Liver (tissue), 2 donors: ENCODE measurements around the gene DNAAF5.

Experiments used
- TF ChIP-seq, protein P1 (sequence below): IDR thresholded peaks from 2 replicates; pipeline ENCODE4 v1.6.1; 2016; ENCODE audit warnings: antibody characterized with exemption
- TF ChIP-seq, protein P2 (sequence below): fragments of 150-350 bp; IDR thresholded peaks from 2 replicates; pipeline ENCODE4 v1.5.1; 2017; ENCODE audit warnings: improper control_type of control experiment, low read depth, low read length; ENCODE audit not compliant: missing input control
- donor health status: healthy.

DNA sequence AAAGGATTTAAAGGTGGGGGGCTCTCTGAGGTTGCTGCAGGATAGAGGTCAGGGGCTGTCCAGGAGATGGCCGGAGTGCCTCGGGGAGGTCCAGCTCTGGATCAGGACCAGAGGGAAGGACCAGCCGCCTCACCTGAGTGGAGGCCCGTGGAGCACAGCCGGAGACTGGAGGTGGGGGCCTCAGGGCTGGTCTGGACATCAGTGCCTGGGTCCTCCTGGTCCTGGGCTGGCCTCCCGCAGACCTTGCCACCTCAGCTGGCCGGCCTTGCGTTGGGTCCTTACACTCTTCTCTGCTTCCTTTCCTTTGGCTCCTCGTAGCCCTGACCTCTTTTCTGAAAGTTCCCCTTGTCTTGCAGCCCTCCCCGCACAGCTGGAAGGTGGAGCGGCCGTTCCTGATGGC, 107.8 kb downstream of the DNAAF5 start:
- TF ChIP-seq, protein P1, sequence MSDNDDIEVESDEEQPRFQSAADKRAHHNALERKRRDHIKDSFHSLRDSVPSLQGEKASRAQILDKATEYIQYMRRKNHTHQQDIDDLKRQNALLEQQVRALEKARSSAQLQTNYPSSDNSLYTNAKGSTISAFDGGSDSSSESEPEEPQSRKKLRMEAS, result no peak
- TF ChIP-seq, protein P2, sequence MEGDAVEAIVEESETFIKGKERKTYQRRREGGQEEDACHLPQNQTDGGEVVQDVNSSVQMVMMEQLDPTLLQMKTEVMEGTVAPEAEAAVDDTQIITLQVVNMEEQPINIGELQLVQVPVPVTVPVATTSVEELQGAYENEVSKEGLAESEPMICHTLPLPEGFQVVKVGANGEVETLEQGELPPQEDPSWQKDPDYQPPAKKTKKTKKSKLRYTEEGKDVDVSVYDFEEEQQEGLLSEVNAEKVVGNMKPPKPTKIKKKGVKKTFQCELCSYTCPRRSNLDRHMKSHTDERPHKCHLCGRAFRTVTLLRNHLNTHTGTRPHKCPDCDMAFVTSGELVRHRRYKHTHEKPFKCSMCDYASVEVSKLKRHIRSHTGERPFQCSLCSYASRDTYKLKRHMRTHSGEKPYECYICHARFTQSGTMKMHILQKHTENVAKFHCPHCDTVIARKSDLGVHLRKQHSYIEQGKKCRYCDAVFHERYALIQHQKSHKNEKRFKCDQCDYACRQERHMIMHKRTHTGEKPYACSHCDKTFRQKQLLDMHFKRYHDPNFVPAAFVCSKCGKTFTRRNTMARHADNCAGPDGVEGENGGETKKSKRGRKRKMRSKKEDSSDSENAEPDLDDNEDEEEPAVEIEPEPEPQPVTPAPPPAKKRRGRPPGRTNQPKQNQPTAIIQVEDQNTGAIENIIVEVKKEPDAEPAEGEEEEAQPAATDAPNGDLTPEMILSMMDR, result no peak
